ENCODE data around the gene CHCHD2.

GRCh38 chr7:56105508-56105907 is 768 bp downstream of the CHCHD2 start:
- TF ChIP-seq CTCF (IDR thresholded peaks at IDR 0.05) (no peak), POLR2A (IDR thresholded peaks at IDR 0.05) (no peak)

Measured in thyroid gland (tissue), 4 donors.